ENCODE results near the gene JAZF1. TPM values are rescaled to one million over a fixed set of nuclear protein-coding genes. Genes with fewer than 3 reads are reported as not detected.

JAZF1 gene
- polyA plus RNA-seq, 3 donors: 12.1 to 18.1 (median 17.2) TPM

- Mint-ChIP-seq H3K9me3 (no peaks in the 10 kb centered on the region), H3K27me3 (ENCODE audit: low read depth in 3 of 3) (no peaks in the 10 kb centered on the region), H3K27ac (peak overlapping the region in 1 of 7 donors; percentile 61), H3K4me3 (no peak overlapping the region), H3K4me1 (peaks cover 10% of the 10 kb centered on the region), H3K36me3 (peaks cover 29 to 36% of the 10 kb centered on the region in 2 donors)
- Histone ChIP-seq H3K27ac (ENCODE audit: low read depth in 1 of 2, low read length in 2 of 2) (no peak overlapping the region), H3K27me3 (ENCODE audit: control insufficient read depth in 2 of 2, insufficient read depth in 2 of 2, low read length in 2 of 2) (no peaks in the 10 kb centered on the region), H3K4me2 (replicated peaks; ENCODE audit: extremely low read depth, low read length, poor library complexity, severe bottlenecking) (no peak overlapping the region), H3K4me1 (ENCODE audit: control insufficient read depth in 1 of 2, insufficient read depth in 2 of 2, low read length in 2 of 2) (peaks cover 3 to 6% of the 10 kb centered on the region in 2 donors), H3K36me3 (replicated peaks in 1 of 2; ENCODE audit: control insufficient read depth in 1 of 2, insufficient read depth in 2 of 2, low read length in 2 of 2) (peaks cover 4 to 8% of the 10 kb centered on the region in 2 donors), H2AFZ (ENCODE audit: insufficient read depth, low read depth, low read length, poor library complexity, severe bottlenecking) (no peak overlapping the region), H4K20me1 (ENCODE audit: insufficient read depth, low read length) (peaks cover 53% of the 10 kb centered on the region), H3K9ac (ENCODE audit: insufficient read depth, low read length, poor library complexity, severe bottlenecking) (no peak overlapping the region), H3K79me2 (ENCODE audit: insufficient read depth, low read length) (peaks cover 61% of the 10 kb centered on the region), H3K4me3 (replicated peaks in 1 of 3; ENCODE audit: low read depth in 2 of 3, low read length in 3 of 3) (no peak overlapping the region), H3K9me3 (replicated peaks in 1 of 2; ENCODE audit: control insufficient read depth in 1 of 2, insufficient read depth in 1 of 2, low read length in 2 of 2) (no peaks in the 10 kb centered on the region)
- intact Hi-C loops (cut with micrococcal nuclease): no loop called here
- no peak for TF ChIP-seq CTCF (IDR thresholded peaks at IDR 0.05)
- 100% methylated on average over 1 of the region's 8 CpGs for WGBS (ENCODE audit: insufficient coverage)
- no peak for DNase-seq
Observed at GRCh38 chr7:28072876-28073514, 107.6 kb downstream of the JAZF1 start.

- peaks cover 29 to 36% of the 10 kb centered on the region in 2 donors for H3K36me3 Mint-ChIP-seq
- H3K4me1 Mint-ChIP-seq: peaks cover 5% of the 10 kb centered on the region
- Histone ChIP-seq H3K4me2 (replicated peaks; ENCODE audit: extremely low read depth, low read length, poor library complexity, severe bottlenecking) (no peak overlapping the region), H2AFZ (ENCODE audit: insufficient read depth, low read depth, low read length, poor library complexity, severe bottlenecking) (no peak overlapping the region), H3K4me1 (ENCODE audit: control insufficient read depth in 1 of 2, insufficient read depth in 2 of 2, low read length in 2 of 2) (no peaks in the 10 kb centered on the region), H3K27ac (ENCODE audit: low read depth in 1 of 2, low read length in 2 of 2) (no peak overlapping the region), H3K36me3 (replicated peaks in 1 of 2; ENCODE audit: control insufficient read depth in 1 of 2, insufficient read depth in 2 of 2, low read length in 2 of 2) (peaks cover 4 to 8% of the 10 kb centered on the region in 2 donors), H3K79me2 (ENCODE audit: insufficient read depth, low read length) (peaks cover 55% of the 10 kb centered on the region), H3K9ac (ENCODE audit: insufficient read depth, low read length, poor library complexity, severe bottlenecking) (no peak overlapping the region), H3K4me3 (replicated peaks in 1 of 3; ENCODE audit: low read depth in 2 of 3, low read length in 3 of 3) (no peak overlapping the region), H3K27me3 (ENCODE audit: control insufficient read depth in 2 of 2, insufficient read depth in 2 of 2, low read length in 2 of 2) (no peaks in the 10 kb centered on the region), H4K20me1 (ENCODE audit: insufficient read depth, low read length) (peaks cover 63% of the 10 kb centered on the region), H3K9me3 (replicated peaks in 1 of 2; ENCODE audit: control insufficient read depth in 1 of 2, insufficient read depth in 1 of 2, low read length in 2 of 2) (no peaks in the 10 kb centered on the region)
- no peaks in the 10 kb centered on the region for H3K9me3 Mint-ChIP-seq
- 100% methylated on average over 1 of the region's 6 CpGs for WGBS (ENCODE audit: insufficient coverage)
- no peak overlapping the region for H3K27ac Mint-ChIP-seq
- H3K27me3 Mint-ChIP-seq (ENCODE audit: low read depth in 3 of 3): no peaks in the 10 kb centered on the region
- no peak for TF ChIP-seq CTCF (IDR thresholded peaks at IDR 0.05)
- intact Hi-C loops (cut with micrococcal nuclease): no loop called here
- no peak overlapping the region for H3K4me3 Mint-ChIP-seq
- DNase-seq: no peak
Observed at GRCh38 chr7:28071570-28071969, 109.0 kb downstream of the JAZF1 start.
